Measurements from ENCODE around the gene SF1. TPM values are rescaled to one million over a fixed set of nuclear protein-coding genes. Genes with fewer than 3 reads are reported as not detected.

Gene SF1
- total RNA-seq, 1 donor from 2014 or later = 161 TPM

Other genes with a start within 250 kb of the SF1 start
- not detected in 2 replicates for gene SLC22A11, start 222.6 kb downstream of the SF1 start, total RNA-seq
- not detected in 2 replicates for gene SLC22A12, start 187.3 kb downstream of the SF1 start, total RNA-seq
- under 0.01 TPM in 1 of 2 replicates, not detected in the other for gene NRXN2, start 55.3 kb downstream of the SF1 start, total RNA-seq
- 0.05 TPM in 1 of 2 replicates, not detected in the other for gene RASGRP2, start 34.4 kb downstream of the SF1 start, total RNA-seq
- gene PYGM, start 18.6 kb downstream of the SF1 start, total RNA-seq = 0.05 TPM in 1 of 2 replicates, not detected in the other
- 13.2 and 16.0 TPM in 2 replicates for gene MAP4K2, start 24.7 kb upstream of the SF1 start, total RNA-seq
- gene MEN1, start 32.0 kb upstream of the SF1 start, total RNA-seq = 7.5 and 34.4 TPM in 2 replicates
- 8.7 and 9.4 TPM in 2 replicates for gene CDC42BPG, start 66.1 kb upstream of the SF1 start, total RNA-seq
- gene EHD1, start 100.1 kb upstream of the SF1 start, total RNA-seq = 103 and 181 TPM in 2 replicates
- 16.8 and 28.9 TPM in 2 replicates for gene ATG2A, start 138.7 kb upstream of the SF1 start, total RNA-seq
- 21.7 and 22.9 TPM in 2 replicates for gene PPP2R5B, start 146.1 kb upstream of the SF1 start, total RNA-seq
- gene GPHA2, start 157.4 kb upstream of the SF1 start, total RNA-seq = not detected in 2 replicates
- gene MAJIN, start 193.6 kb upstream of the SF1 start, total RNA-seq = not detected in 2 replicates
- gene BATF2, start 218.4 kb upstream of the SF1 start, total RNA-seq = 1.1 and 1.6 TPM in 2 replicates
- gene ARL2, start 235.6 kb upstream of the SF1 start, total RNA-seq = 87.3 and 107 TPM in 2 replicates
- gene SNX15, start 248.9 kb upstream of the SF1 start, total RNA-seq = 10.4 and 13.3 TPM in 2 replicates